GM20000 (cell line): ENCODE results near the gene ZPR1.
"Not testable (repeated sequence)": the region's sequence is repeated elsewhere in the genome, so short reads cannot be mapped to it uniquely, and the experiment has no call there.

Experiments used
- DNase-seq: peaks from one replicate; pipeline ENCODE4 v3.0.0; 2012; ENCODE audit warnings: low spot score
- CTCF ChIP-seq: IDR thresholded peaks from 2 replicates; pipeline ENCODE4 v1.5.1; 2012; ENCODE audit warnings: mild to moderate bottlenecking, control low read depth; ENCODE audit errors: extremely low read depth, missing control alignments

The ZPR1 gene

GRCh38 chr11:116762132-116762531 is 25.7 kb downstream of the ZPR1 start:
- no peak for TF ChIP-seq CTCF
- no peak for DNase-seq

DNA sequence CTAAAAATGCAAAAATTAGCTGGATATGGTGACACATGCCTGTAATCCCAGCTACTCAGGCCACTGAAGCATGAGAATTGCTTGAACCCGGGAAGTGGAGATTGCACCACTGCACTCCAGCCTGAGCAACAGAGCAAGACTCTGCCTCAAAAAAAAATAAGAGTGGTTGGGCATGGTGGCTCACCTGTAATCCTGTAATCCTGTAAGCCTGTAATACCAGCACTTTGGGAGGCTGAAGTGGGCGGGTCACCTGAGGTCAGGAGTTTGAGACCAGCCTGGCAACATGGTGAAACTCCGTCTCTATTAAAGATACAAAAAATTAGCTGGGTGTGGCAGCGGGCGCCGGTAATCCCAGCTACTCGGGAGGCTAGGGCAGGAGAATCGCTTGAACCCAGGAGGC is 31.8 kb downstream of the ZPR1 start:
- DNase-seq = not testable (repeated sequence)

GRCh38 chr11:116750070-116750718 is 37.6 kb downstream of the ZPR1 start:
- TF ChIP-seq CTCF = no peak
- no peak for DNase-seq

DNA sequence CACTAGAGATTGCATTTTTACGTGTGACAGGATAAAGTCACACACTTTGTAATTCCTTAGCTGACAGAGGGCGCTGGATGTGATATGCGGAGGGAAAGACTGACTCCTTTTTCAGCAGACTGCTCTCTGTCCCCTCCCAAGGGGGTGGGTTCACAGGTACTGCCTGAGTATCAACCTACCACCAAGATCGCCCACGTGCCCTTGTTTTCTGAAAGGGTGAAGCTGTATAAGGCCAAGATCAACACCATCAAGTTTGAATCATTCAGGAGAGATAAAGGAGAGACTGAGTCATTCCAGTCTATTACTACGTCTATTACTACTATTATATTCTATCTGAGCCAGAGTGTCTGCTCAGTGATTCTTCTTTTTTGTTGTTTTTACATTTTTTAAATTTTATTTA is 45.7 kb downstream of the ZPR1 start:
- no peak for DNase-seq
- TF ChIP-seq CTCF = no peak

DNA sequence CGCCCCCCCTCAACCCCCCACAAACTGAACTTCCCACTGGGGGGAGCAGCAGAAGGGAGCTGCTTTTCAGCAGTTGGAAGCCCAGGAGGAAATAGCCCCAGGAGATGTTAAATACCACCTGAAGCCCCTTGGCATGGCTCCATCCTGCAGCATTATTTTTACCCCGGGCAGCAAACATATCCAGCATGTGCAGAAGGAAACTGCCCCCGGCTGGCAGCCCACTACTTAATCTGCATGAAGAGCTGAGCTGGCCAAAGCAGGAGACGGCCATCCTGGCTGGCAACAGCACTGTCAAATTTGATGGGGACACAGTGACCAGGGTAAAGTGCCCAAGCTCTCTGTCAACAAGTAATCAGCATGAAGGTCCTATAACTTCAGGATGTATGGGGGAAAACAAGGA is 47.1 kb downstream of the ZPR1 start:
- DNase-seq = no peak
- no peak for TF ChIP-seq CTCF

- no peak for TF ChIP-seq CTCF
- DNase-seq = no peak
These were observed 48.8 kb downstream of the ZPR1 start for GRCh38 chr11:116738975-116739374.

DNA sequence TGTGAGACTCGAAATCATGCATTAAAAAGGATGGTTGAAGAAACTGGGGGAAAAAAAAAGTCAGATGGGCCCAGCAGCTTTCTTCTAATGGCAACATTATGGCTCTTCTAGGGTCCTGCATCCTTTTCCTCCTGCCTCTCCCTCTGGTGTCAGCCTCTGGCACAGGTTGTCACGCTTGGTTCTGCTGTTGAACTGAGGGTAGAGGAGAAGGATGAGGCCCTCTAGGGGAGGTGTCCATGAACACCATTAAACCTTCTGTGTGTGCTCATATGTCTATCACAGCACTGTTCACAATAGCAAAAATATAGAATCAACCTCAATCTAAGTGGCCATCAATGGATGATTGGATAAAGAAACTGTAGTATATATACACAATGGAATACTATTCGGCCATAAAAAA is 51.1 kb downstream of the ZPR1 start:
- no peak for TF ChIP-seq CTCF
- DNase-seq = no peak

DNA sequence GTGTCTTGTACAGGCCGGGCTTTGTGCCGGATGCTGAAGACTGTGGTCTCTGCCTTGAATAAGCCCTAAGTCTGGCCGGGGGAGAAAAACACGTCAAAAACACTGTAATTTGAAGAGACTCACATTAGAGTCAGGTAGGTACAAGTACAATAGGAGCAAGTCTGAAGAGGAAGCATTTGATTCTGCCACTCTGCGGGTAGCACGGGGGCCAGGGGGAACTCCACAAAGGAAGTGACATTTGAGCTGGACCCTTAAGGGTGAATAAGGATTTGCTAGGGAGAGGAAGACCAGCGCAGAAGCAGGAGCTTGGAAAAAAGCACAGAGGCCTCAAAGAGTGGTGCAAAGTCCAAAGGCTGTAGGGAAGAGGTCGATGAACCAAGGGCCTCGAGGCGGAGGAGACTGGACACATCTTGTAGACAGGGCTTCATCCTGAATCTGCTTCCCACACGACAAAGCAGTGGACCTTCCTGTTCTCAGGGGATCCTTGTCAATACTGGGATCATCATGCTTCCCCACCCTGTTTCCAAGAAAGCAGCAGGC is 53.8 kb downstream of the ZPR1 start:
- no peak for TF ChIP-seq CTCF
- DNase-seq = no peak
